SKM-1 (cell line): ENCODE data around the gene HCN3.

Source experiments
- DNase-seq: peaks from one replicate; lab custom pipeline; 2025; ENCODE audit not compliant: unreplicated experiment; lab: John Stamatoyannopoulos, UW

Gene HCN3

DNA sequence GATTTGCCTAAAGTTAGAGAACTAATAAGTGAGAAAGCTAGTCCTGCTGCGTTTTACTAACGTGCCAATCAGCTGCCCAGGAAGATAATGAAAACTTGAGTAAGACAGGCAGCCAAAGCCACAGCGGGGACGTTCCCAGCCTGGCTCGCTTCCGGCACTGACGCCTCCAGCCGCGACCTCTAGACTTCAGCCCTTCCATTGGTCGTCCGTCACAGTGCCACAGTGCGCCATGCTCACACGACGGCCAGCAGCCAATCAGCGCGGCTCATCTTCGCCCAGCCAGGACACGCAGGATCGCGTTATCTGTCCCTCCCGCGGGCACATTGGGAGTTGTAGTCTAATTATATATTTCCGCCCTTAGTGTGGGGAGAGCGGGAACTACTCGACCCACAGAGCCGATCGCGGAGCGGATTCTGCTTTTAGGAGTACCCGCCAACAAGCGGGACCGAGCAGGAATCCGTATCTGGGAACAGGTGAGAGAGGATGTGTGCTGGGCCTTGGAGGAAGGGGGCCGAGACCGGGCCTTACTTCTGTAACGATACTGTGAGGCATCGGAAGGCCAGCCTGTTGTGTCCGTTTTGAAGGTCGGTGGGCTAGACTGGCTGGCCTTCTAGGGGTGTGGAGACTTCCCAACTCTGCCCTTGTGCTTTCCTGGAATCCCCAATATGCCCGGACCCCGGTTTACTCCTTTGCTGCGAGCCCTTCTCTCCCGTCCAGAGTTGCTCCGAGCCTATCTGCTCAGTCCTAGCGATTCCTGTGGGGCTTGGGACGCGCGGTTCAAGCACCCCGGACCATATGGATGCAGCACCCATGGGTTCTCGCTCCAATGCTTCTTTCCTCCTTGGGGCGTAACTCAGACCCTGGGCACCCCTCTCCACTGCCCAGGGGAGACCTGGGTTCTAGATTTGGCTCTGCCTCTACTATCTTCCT, 31.5 kb downstream of the HCN3 start, which contains the start of gene FDPS:
Gene FDPS, plus strand, starts transcription at position 374 of the 930 bp plus-strand sequence. CDS start 924 bp downstream, outside the sequence.
- DNase-seq: peak; percentile 100

DNA sequence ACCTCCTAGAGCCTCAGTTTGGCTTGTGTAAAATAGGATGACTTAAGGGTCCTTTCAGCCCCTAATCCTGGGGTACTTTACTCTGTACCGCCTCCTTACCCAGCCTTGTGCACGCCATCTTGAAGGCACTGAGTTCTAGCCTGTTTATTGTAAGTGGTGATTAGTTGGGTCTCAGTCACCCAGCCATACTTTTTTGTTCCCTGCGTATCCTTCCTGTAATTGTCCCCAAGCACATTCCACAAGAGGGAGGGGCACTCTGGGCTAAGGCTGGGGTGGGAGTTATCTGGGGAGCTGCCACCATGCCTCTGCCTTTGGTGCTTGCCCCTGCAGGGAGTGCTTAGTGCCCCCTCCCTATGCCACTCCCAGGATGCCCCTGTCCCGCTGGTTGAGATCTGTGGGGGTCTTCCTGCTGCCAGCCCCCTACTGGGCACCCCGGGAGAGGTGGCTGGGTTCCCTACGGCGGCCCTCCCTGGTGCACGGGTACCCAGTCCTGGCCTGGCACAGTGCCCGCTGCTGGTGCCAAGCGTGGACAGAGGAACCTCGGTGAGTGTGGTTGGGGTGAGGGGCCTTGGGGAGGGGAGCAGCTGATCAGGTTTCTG, 32.3 kb downstream of the HCN3 start:
- DNase-seq: no peak

DNA sequence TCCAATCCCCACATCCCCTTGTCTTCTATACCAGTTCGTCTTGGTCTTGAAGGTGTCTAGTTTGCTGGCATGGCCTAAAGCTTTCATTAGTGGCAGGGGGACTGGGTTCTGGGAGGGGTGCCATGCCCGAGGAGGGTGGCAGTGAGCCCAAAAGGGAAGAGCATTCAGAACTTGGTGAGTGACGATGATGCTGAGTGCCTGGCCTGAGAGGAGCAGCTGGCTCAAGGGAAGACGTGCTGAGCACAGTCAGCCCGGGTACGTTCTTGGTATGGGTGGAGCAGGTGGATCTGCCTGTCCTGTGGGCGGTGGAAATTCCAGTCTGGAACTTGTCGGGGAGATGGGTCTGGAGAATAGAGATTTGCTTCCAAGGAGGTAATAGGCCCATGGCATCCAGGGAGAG, 36.0 kb downstream of the HCN3 start:
- no peak for DNase-seq

DNA sequence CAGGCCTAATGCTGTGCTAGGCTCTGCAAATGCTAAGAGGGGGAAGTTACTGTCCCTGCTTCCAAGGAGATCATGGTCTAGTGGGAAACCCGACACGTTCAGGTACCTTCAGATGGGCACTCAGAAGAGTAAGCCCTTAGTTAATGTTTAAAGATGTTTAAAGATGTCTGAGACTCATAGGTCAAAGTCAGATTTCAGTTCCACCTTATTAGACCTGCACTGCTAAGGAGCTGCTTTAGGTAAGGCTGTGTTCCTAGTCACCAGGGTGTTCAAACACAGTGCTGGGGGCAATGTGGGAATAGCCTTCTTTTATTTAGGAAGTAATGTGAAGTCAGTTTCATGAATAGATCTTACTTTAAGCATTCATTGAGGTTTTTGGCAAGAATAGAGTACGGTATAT, 39.7 kb downstream of the HCN3 start:
- DNase-seq: no peak

DNA sequence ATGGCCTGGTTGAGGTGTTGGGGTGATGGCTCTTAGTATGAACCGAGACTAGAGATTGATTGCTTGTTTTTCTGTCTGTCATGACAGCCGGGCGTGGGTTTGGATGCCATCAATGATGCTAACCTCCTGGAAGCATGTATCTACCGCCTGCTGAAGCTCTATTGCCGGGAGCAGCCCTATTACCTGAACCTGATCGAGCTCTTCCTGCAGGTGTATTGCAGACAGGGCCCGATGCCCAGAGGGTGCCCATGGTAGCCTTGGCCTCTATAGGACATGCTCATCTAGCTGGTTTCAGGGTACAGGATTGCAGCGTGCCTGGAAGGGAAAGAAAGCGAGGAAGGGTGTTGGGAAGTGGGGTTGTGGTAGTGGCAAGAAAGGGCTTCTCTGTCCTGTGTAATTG, 40.8 kb downstream of the HCN3 start:
- no peak for DNase-seq

GRCh38 chr1:155319536-155319935, 42.3 kb downstream of the HCN3 start:
- no peak for DNase-seq

GRCh38 chr1:155320252-155320651, 43.0 kb downstream of the HCN3 start:
- DNase-seq: no peak

GRCh38 chr1:155320661-155321617, 43.7 kb downstream of the HCN3 start, which contains the start of gene RUSC1:
Gene RUSC1 (plus strand): TSS chr1:155320894. CDS start chr1:155321774, 880 bp downstream.
- DNase-seq: no peak

- no peak for DNase-seq
Observed at GRCh38 chr1:155321639-155322503, 44.6 kb downstream of the HCN3 start.

- DNase-seq: no peak
Observed at GRCh38 chr1:155322571-155322952, 45.3 kb downstream of the HCN3 start.

- DNase-seq: peak; percentile 92
Observed at GRCh38 chr1:155322953-155323728, 45.9 kb downstream of the HCN3 start.

GRCh38 chr1:155323729-155324036, 46.4 kb downstream of the HCN3 start:
- peak; percentile 82 for DNase-seq

DNA sequence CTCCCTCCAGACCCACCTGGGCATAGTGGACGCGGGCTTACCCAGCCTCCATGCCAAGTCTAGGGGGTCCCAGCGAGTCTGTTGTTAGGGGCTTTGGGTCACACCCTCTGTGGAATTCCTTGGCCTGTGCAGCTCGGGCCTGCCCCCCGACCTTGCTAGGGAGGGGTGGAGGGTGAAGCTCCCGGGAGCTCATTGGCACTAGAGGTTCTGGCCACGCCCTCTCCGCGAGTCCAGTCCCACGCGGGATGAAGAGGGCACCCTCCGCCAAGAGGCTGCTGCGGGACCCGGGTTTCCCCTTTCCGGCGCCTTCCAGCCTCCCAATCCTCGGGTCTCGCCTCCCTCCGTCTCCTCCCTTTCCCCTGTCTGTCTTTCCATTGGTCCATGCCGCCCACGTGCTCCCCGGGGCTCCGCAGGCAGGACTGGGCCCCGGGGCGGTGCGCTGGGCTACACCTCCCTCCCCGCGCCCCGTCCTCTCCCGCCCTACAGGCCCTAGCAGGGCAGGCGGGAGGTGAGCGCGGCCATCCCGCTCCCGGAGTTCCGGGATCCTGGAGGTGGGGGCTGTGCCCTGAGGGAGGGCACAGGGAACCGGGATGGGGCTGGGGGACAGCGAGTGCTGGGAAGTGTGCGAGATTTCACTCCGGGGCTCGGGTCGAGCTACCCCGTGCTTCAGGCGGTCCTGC, 46.9 kb downstream of the HCN3 start:
- peak; percentile 99 for DNase-seq

DNA sequence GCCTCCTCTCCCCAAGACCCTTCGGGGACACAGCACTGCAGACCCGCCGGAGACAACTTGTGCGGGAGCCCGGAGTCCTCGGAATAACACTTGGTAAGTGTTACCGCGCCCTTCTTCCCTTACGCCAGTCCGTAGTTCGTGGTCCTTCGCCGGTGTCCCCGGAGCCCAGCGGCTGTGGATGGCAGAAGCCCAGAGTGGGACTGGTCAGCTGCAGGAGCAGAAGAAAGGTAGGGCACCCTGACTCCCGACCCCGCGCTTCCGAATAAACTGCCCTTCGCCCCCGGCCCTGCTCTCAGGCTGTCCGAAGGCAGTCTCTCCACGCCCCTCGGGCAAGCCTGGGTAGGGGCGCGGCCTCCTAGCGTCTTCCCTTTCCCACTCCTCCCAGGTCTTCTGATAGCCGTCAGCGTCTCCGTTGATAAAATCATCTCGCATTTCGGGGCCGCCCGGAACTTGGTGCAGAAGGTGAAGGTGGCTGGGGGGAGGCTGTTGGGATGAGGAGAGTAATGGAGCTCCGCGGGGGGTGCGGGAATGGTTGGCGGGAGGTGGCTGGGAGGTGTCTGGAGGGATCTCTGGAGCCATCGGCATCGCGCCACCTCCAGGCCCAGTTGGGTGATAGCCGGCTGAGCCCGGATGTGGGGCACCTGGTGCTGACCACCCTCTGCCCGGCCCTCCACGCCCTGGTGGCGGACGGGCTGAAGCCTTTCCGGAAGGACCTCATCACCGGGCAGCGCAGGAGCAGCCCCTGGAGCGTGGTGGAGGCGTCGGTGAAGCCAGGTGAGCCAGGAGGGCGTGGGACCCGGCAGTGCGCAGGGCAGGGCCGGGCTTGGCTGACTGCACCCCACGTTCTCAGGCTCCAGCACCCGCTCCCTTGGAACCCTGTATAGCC, 47.7 kb downstream of the HCN3 start:
- DNase-seq: peak; percentile 44

- no peak for DNase-seq
Observed at GRCh38 chr1:155325603-155325893, 48.3 kb downstream of the HCN3 start.

DNA sequence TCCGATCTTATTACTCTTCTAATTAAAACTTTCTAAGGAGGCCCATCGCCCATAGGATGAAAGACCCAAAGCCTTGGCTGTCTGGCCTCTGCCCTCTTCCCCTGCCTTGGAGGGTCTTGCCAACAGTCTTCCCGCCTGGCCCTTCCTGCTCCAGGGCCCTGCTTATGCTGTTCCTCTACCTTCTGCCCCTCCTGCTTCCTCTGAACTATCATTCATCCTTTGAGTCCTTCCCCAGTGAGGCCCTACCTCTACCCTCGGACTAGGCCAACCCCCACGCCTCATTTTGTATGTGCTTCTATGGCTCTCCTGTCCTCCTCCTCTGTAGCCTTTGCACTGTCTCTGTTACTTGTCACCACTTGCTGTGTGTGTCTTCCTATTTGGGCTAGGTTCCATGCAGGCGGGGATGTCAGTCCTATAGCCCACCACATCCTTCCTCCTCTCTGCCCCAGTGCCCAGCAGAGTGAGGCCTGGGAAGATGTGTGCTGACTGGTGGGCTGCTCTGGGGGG, 48.8 kb downstream of the HCN3 start:
- DNase-seq: no peak

DNA sequence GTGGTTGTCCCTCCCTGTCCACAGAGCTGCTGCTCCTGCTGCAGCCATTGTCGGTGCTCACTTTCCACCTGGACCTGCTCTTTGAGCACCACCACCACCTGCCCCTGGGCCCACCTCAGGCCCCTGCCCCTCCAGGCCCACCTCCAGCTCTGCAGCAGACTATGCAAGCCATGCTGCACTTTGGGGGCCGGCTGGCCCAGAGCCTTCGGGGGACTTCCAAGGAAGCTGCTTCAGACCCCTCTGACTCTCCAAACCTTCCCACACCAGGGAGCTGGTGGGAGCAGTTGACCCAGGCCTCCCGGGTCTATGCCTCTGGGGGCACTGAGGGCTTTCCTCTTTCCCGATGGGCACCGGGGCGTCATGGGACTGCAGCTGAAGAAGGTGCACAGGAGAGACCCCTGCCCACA, 49.4 kb downstream of the HCN3 start:
- DNase-seq: no peak

GRCh38 chr1:155327981-155328380, 50.7 kb downstream of the HCN3 start:
- DNase-seq: no peak
